Measurements from ENCODE around the gene LHX8.
"Not testable (repeated sequence)": the region's sequence is repeated elsewhere in the genome, so short reads cannot be mapped to it uniquely, and the experiment has no call there.

Gene LHX8

GRCh38 chr1:75132812-75133619, 1.2 kb upstream of the LHX8 start:
- no peak for DNase-seq (ENCODE audit: low spot score)

DNA sequence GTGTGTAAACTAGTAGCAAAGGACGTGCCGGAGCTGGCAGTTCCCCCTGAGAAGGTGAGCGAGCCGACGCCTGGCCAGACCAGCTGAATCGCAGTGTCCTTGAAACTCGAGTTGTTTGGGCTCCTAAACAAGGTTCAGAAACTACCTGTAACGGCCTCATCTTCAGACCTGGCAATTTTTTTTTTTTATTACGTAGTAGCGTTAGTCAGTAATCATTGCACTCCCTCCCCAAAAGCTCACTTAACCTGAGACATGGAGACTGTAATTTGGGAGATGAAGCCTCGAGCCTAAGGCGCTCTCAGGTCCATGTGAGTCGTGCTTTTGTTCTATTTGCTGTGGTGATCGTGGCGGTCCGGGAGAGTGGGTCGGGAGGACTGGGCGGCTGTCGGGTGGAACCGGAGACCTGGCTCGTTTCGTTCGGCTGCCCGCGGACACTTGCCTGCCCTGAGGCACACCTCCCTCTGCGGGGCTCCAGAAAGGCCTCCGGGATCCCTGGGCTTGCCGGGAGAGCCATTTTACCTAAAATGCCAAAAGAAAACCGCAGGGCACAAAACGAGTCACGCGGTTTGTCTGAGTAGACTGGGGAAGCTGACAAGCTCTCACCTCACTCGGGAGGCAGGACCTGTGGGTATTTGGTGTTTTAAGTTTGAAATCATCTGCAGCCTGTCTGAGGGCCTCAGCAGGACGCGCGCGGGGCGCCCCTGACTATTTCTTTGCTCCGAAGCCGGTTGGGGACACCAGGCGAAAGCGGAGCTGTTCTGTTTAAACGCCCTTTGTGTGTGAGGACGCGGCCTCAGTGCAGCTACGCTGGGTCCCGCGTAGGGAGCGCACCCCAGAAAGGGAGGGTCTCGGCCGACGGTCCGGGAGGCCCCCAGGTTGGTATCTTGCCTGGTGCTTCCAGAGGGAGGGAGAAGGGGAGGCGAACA, 722 bp downstream of the LHX8 start:
- DNase-seq (ENCODE audit: low spot score), result no peak

GRCh38 chr1:75135573-75136194, 1.5 kb downstream of the LHX8 start:
- DNase-seq (ENCODE audit: low spot score), result no peak

GRCh38 chr1:75136195-75136815, 2.1 kb downstream of the LHX8 start:
- DNase-seq (ENCODE audit: low spot score), result peak; percentile 82

DNA sequence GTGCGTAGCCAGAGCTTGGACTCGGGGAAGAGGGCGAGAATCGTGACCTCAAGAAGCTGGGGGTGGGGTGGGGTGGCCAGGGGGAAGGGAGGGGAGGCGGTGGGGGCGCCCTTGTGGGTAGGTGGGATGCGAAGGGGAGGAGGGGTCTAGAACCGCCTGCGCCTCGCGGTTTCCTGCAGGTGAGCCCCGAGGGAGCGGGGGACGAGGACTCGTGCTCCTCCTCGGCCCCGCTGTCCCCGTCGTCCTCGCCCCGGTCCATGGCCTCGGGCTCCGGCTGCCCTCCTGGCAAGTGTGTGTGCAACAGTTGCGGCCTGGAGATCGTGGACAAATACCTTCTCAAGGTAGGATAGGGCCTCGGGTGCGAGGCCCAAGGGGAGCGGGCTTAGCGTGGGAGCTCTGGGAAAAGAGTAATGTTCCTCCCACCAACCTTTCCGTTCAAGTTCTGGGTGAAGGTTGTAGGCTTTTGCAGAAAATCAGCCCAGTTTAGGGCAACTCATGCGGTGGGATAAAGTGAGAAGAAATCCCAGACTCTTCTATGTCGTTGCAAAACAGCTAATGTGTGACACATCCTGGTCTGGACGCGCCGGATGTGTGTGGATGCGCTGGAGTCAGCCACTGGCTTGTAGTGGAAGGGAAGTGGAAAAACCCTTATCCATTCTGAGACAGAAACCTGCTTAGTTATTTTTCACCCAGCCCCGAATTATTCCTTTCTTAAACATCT, 2.9 kb downstream of the LHX8 start:
- no peak for DNase-seq (ENCODE audit: low spot score)

DNA sequence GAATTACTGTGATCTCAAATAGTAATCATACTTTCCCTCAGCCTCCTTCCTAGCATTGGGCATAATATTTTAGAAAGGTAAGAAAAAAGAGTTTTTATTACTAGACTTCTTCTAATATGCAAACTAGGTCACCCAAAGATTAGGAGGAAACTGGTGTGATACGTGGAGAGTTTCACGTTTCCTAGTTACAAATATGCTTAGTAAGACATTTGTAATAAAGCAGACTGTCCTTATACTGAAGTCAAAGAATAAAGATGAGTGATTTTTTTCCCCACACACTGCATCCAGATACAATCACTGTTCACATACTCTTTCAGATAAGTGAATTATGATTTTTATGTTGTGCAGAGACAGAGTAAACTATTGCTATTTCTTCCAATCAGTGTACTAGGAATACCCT, 17.9 kb downstream of the LHX8 start:
- no peak for DNase-seq (ENCODE audit: low spot score)

DNA sequence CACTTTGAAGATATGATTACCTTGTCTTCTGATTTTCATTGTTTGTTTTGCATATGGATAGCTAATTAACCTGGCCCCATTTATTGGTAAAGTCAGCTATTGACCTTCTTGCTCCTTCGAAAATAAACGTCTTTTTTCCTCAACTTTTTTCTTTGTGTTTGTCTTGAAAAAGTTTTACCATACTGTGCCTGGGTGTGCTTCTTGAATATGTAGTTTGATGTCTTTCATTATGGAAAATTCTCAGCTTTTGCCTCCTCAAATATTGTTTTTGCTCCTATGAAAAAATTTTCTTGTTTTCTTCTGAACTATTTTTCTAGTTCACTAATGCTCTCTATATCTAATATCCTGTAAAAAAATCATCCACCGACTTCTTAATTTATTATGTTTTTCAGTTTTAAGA, 25.0 kb downstream of the LHX8 start:
- DNase-seq (ENCODE audit: low spot score), result no peak

GRCh38 chr1:75165264-75165663, 31.1 kb downstream of the LHX8 start:
- no peak for DNase-seq (ENCODE audit: low spot score)

DNA sequence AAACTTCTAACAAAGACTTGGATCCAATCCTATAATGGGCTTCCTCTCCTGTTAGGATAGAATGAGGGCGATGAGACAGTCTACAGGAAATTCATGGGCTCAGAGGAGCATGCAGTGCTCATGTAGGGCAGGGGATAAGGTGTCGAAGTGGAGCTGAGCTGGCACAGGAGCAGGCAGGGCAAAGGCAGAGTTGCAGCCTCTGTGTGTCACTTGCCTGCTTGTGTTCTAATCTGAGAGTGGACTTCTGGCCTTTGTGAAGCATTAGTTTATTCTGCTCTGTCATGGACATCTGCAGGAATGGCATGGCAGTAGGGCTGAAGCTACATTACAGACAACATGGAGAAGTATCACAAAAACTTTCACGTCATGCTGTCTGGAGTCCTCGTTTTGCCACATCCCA, 32.6 kb downstream of the LHX8 start:
- DNase-seq (ENCODE audit: low spot score), result no peak

- DNase-seq (ENCODE audit: low spot score), result no peak
Observed at GRCh38 chr1:75170011-75170410, 35.8 kb downstream of the LHX8 start.

DNA sequence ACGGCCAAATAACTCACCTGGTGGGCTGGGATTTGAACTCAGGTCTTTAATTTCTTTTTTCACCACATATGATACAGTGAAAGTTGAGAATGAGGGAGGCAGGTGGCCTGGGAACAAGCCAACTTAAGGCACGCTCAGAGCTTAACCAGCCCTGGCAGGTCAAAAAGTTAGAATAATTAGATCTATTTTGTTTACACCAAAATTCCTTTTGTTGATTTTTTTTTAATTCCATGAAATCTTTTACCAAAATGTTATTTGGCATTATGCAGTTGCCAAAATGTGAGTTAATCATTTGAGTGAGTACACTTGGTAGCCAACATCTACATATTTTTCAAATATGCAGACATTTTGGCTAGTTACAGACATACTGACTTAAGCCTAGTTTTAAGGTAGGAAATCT, 36.8 kb downstream of the LHX8 start:
- no peak for DNase-seq (ENCODE audit: low spot score)

DNA sequence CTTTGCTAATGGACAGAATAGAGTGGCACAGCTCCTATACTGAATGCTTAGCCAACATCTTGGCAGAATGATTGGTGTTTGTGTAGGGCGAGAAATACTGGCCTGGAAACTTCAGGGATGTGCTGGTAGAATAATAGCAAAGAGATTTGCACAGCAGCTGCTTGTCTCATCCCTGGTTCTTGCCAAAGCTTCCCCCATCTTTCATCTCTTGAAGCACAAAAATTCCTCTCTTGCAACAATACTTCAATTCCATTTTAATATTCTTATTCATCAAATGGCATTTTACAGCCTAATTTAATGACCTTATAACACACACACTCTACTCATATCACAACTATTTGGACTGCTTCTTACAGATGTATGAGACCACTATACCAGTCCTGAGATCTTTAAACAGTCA, 37.7 kb downstream of the LHX8 start:
- DNase-seq (ENCODE audit: low spot score), result no peak

- no peak for DNase-seq (ENCODE audit: low spot score)
Observed at GRCh38 chr1:75172556-75172955, 38.4 kb downstream of the LHX8 start.

DNA sequence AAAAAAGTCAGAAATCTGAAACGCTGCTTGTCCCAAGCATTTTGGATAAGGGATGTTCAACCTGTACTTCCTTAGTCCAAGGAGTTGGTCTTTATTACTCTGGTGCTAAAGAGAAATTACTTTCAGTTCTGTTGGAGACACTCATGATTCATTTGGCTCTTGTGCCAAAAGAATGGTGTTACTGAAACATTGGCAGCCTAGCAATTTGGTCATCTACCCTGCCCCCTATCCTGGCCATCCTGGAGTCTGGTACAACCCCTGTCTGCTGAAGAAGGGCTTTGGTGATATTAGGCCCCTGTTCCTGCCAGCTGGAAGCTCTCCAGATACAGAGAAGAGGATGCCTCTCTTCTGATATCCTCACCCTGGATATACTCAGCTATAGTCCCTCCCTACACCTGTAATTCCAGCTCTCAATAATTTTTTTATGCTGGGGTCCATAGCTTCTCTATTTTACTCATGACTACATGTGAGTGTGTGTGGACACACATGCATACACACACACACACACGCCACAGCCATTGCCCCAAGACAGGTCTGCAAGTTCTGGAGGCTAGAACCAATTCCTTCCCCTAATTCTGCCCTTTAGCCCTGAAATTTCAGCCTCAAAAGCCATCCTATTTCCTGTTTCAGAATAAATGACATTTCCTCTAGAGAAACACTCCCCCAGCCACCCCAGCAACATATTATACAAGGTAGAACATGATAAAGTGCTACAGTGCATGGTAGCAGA, 40.0 kb downstream of the LHX8 start:
- no peak for DNase-seq (ENCODE audit: low spot score)

DNA sequence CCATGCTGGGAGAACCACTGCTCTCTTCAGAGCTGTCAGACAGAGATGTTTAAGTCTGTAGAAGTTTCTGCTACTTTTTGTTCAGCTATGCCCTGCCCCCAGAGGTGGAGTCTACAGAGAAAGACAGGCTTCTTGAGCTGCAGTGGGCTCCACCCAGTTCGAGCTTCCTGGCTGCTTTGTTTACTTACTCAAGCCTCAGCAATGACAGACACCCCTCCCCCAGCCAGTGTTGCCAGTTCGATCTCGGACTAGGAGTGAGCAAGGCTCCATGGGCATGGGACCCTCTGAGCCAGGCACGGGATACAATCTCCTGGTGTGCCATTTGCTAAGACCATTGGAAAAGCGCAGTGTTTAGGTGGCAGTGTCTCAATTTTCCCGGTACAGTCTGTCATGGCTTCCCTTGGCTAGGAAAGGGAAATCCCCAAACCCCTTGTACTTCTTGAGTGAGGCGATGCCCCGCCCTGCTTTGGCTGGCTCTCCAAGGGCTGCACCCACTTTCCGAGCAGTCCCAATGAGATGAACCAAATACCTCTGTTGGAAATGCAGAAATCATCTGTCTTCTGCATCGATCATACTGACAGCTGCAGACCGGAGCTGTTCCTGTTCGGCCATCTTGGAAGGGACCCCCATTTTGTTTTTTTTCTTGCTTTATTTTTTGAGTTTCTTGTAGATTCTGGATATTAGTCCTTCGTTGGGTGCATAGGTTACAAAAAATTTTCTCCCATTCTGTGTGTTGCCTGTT, 47.2 kb downstream of the LHX8 start:
- not testable (repeated sequence) for DNase-seq (ENCODE audit: low spot score)

- no peak for DNase-seq (ENCODE audit: low spot score)
Observed at GRCh38 chr1:75188892-75189291, 54.7 kb downstream of the LHX8 start.

DNA sequence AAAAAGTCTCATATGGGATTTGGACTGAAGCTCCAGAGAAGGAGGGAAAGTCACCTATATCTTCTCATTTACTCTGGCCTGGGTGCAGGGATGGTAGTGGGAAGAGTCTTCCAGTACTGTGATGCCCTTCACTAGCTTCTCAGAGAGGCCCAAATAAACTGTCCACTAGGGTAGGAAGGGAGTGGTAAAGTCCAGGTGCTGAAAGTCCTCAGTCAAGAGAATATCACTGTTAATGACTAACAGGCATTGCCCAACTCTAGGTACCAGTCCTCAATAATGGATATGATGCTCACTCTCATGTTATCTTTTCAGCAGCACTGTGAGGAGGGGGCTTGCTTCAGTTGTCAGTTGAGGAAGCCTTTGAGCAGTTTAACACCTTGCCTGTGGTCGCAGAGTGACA, 64.0 kb downstream of the LHX8 start:
- DNase-seq (ENCODE audit: low spot score), result no peak

GRCh38 chr1:75198761-75199160, 64.6 kb downstream of the LHX8 start:
- no peak for DNase-seq (ENCODE audit: low spot score)

DNA sequence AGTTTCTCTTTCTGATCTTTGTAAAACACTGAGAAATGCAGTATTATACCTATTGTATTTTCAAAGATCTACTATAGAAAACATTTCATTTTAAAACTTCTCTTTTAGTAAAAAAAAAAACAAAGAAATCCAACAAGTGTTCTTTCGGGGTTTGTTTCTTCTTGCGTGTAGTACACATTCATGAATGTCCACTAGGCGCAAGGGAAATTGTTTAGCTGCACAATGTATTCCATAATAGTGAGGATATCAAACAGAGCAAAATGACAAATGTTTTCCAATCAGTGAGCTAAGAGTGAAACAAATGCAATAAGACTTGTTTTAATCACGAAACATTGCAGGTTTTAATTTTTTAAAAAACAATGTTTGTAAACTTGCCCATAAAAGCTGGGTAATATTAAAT, 68.6 kb downstream of the LHX8 start:
- no peak for DNase-seq (ENCODE audit: low spot score)
